ENCODE results near the gene IQGAP2. TPM values are rescaled to one million over a fixed set of nuclear protein-coding genes. Genes with fewer than 3 reads are reported as not detected.
A peak's percentile ranks its signal among the peaks of the same experiment; 100 is the strongest.

The IQGAP2 gene
- total and polyA plus RNA-seq, 8 donors, result 15.6 to 29.1 (median 17.1) TPM

GRCh38 chr5:76709762-76710161 is 306.7 kb downstream of the IQGAP2 start:
- no peak for ATAC-seq

DNA sequence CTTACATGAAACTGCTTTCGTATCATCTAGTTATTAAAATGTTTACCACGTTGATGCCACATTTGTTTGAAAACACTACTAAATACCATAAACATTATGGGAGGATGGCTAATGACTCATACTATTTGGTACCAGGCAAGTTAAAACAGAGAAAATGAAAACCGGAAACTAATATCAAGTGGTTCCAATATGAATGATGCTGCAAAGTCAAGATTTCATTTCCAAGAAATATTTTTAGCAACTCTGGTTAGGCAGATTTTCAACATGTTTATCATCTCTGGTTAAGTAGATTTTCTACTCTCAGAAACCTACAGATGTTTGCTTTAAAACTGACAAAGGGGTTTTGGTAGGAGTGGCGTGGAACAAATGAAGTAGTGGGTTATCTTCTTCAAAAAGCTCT is 307.9 kb downstream of the IQGAP2 start:
- Histone ChIP-seq H3K27ac (no peak overlapping the region), H3K4me3 (no peak overlapping the region), H3K4me1 (peaks cover 4 to 15% of the 10 kb centered on the region in 2 donors), H3K36me3 (no peaks in the 10 kb centered on the region), H3K27me3 (peaks cover 7 to 26% of the 10 kb centered on the region in 2 donors), H3K9me3 (no peaks in the 10 kb centered on the region)
- TF ChIP-seq CTCF (IDR thresholded peaks at IDR 0.05), result no peak
- DNase-seq (no peak), ATAC-seq (no peak)
- intact Hi-C loops (cut with DNase I), result no loop called here

More at GRCh38 chr5:76709762-76710161, 306.7 kb downstream of the IQGAP2 start:
- H3K36me3 ChIP-seq, result no peaks in the 10 kb centered on the region
- no peak for DNase-seq
- intact Hi-C loops (cut with DNase I), result no loop called here
- H3K9me3 ChIP-seq, result no peaks in the 10 kb centered on the region
- peaks cover 2 to 13% of the 10 kb centered on the region in 2 donors for H3K27me3 ChIP-seq
- H3K4me3 ChIP-seq, result no peak overlapping the region
- peaks cover 0 to 11% of the 10 kb centered on the region in 2 donors for H3K4me1 ChIP-seq
- H3K27ac ChIP-seq, result no peak overlapping the region
- TF ChIP-seq CTCF (IDR thresholded peaks at IDR 0.05), result no peak

DNA sequence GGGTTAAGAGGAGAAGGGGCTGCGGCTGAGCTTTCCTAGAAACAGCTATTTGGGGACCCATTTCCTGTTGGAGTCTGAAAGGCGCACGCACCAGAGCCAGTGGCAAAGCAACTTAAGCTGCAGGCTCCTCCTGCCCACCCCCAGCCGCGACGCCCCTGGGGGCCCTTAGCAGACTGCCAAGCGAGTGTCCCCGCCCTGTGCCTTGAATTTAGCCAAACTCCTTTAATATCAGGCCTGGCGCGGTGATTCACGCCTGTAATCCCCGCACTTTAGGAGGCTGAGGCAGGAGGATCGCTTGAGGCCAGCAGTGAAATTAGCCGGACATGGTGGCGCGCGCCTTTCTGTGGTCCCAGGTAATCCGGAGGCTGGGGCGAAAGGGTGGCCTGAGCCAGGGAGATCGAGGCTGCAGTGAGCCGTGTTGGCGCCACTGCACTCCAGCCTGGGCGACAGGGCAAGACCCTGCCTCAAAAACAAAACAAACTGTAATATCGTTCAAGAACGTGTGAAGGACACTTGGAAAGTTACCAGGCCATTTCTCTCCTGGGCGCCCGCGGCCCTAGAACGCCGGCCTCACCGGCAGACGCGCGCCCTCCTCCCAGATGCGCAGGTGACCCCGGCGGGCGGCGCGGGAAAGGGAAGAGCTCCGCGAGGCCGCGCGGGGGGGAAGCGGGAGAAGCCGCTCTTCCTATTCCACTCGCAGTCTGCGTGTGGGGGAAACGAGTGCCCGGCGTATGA is 311.8 kb downstream of the IQGAP2 start:
- H3K9me3 ChIP-seq, result no peaks in the 10 kb centered on the region

DNA sequence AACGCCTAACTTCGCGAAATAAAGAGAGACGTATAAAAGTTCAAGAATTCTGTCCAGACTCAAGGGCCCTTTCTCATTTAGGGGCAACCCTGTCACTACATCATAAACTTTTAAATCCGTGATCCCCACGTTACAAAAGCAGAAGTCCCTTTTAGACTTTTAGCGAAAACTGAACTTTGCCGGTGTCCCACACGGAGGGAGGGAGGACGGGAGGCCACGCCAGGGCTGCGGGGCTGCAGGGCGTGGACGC is 312.3 kb downstream of the IQGAP2 start:
- TF ChIP-seq CTCF (IDR thresholded peaks at IDR 0.05), result no peak
- H3K36me3 ChIP-seq, result no peaks in the 10 kb centered on the region
- peaks cover 7 to 49% of the 10 kb centered on the region in 2 donors for H3K27me3 ChIP-seq
- peaks cover 4 to 27% of the 10 kb centered on the region in 2 donors for H3K4me1 ChIP-seq
- peak overlapping the region; percentile 51 to 60 for H3K4me3 ChIP-seq
- ATAC-seq (no peak), DNase-seq (peak in 1 of 4 donors; percentile 46)
- intact Hi-C loops (cut with DNase I), result no loop called here
- H3K27ac ChIP-seq, result peak overlapping the region in 1 of 2 donors; percentile 70
- H3K9me3 ChIP-seq, result no peaks in the 10 kb centered on the region

More for the DNA sequence above, 311.8 kb downstream of the IQGAP2 start:
- ATAC-seq, result peak; percentile 55
- Histone ChIP-seq H3K36me3 (no peaks in the 10 kb centered on the region), H3K4me1 (peaks cover 4 to 27% of the 10 kb centered on the region in 2 donors), H3K4me3 (peak overlapping the region; percentile 51 to 60), H3K27ac (no peak overlapping the region), H3K27me3 (peaks cover 7 to 49% of the 10 kb centered on the region in 2 donors)
- peak in 2 of 4 donors; percentile 41 to 87 for DNase-seq
- TF ChIP-seq CTCF (IDR thresholded peaks at IDR 0.05), result no peak
- intact Hi-C loops (cut with DNase I), result no loop called here

DNA sequence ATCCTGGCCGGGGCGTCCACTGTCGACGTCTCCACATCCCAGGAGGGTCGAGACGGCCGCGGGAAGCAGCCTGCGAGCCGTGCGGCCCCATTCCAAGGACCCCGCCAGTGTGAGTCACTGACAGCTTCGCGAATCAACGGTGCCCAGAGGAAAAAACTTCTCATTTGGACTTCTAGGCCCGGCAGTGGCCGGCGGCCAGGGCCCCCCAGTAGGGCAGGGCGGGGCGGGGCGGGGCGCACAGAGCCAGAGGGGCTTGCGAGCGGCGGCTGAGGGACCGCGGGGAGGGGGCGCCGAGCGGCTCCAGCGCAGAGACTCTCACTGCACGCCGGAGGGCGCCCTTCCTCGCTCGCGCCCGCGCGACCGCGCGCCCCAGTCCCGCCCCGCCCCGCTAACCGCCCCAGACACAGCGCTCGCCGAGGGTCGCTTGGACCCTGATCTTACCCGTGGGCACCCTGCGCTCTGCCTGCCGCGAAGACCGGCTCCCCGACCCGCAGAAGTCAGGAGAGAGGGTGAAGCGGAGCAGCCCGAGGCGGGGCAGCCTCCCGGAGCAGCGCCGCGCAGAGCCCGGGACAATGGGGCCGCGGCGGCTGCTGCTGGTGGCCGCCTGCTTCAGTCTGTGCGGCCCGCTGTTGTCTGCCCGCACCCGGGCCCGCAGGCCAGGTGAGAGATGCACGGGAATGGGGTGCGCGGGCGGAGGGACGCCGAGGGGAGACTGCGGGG is 312.8 kb downstream of the IQGAP2 start, which contains the start of gene F2R:
Gene F2R (plus strand): TSS at position 391 of the 720 bp plus-strand sequence. CDS start 182 bp downstream, at position 573.
- Histone ChIP-seq H3K27me3 (peaks cover 7 to 49% of the 10 kb centered on the region in 2 donors), H3K4me3 (peak within 1 kb of the TSS; percentile 51 to 60), H3K36me3 (no peaks in the 10 kb centered on the region), H3K9me3 (no peaks in the 10 kb centered on the region), H3K4me1 (peaks cover 4 to 29% of the 10 kb centered on the region in 2 donors), H3K27ac (peak within 1 kb of the TSS; percentile 35 to 70)
- intact Hi-C loops (cut with DNase I), result no loop called here
- peak; percentile 47 to 87 (median 79) for DNase-seq
- TF ChIP-seq CTCF (IDR thresholded peaks at IDR 0.05), result peak; percentile 27 to 30
- peak; percentile 91 for ATAC-seq

Data from left lung (tissue), 10 donors.